HepG2 (cell line): Measurements from ENCODE around the gene HBM. TPM values are rescaled to one million over a fixed set of nuclear protein-coding genes. Genes with fewer than 3 reads are reported as not detected.

Experiments
- HOXA5 ChIP-seq: sonication (generic); formaldehyde crosslinking; IDR thresholded peaks from 2 replicates; pipeline ENCODE4 v1.4.0; 2020; ENCODE audit warnings: missing genetic modification reagents
- NFAT5 ChIP-seq: sonication (generic); formaldehyde crosslinking; IDR thresholded peaks from 2 replicates; pipeline ENCODE4 v1.4.0; 2020; ENCODE audit warnings: missing genetic modification reagents
- SMAD1 ChIP-seq: sonication (generic); formaldehyde crosslinking; IDR thresholded peaks from 2 replicates; pipeline ENCODE4 v1.4.0; 2020; ENCODE audit warnings: missing genetic modification reagents, low read depth, mild to moderate bottlenecking, borderline replicate concordance
- SNAI1 ChIP-seq: sonication (generic); formaldehyde crosslinking; IDR thresholded peaks from 2 replicates; pipeline ENCODE4 v1.5.0; 2020; ENCODE audit warnings: mild to moderate bottlenecking, missing genetic modification reagents, borderline replicate concordance
- ZKSCAN8 ChIP-seq: IDR thresholded peaks from 2 replicates; pipeline ENCODE4 v1.6.1; 2016; ENCODE audit warnings: borderline replicate concordance, missing genetic modification reagents, missing compliant biosample characterization
- ZNF609 ChIP-seq: sonication (generic); formaldehyde crosslinking; IDR thresholded peaks from 2 replicates; pipeline ENCODE4 v1.4.0; 2020; ENCODE audit warnings: mild to moderate bottlenecking, missing genetic modification reagents, borderline replicate concordance
- ZSCAN20 ChIP-seq: sonication (generic); formaldehyde crosslinking; IDR thresholded peaks from 2 replicates; pipeline ENCODE4 v1.4.0; 2020; ENCODE audit warnings: missing genetic modification reagents, mild to moderate bottlenecking, borderline replicate concordance
- polyA plus RNA-seq, 8 experiments: library from polyadenylated mRNA; depleted of rRNA in 3 of 8; stranded (reverse) in 7 of 8; unstranded in 1 of 8; fragments of >200 nt; fragmentation: Illumina TruSeq in 4 of 8; extraction: Trizol in 4 of 8; gene quantifications; 2 replicates each; pipeline versions ENCODE4 v1.2.1 to v1.2.3, GENCODE V29; 2011 to 2016; ENCODE audit warnings: low read depth in 4 of 8, missing spikeins in 1 of 8, mixed read lengths in 1 of 8; ENCODE audit not compliant: insufficient read depth in 1 of 8
- total RNA-seq, 5 experiments: library from RNA; depleted of rRNA; stranded (reverse); fragments of >200 nt; fragmentation: Illumina TruSeq; extraction: Trizol; gene quantifications; 2 replicates each; pipeline ENCODE4 v1.2.3, GENCODE V29; 2016; ENCODE audit warnings: low read depth in 1 of 5
- TF ChIP-seq, protein P1 (sequence below): sonication (generic); formaldehyde crosslinking; IDR thresholded peaks from 2 replicates; pipeline ENCODE4 v1.5.1; 2020; ENCODE audit warnings: mild to moderate bottlenecking, missing genetic modification reagents, moderate library complexity

HBM gene
- total and polyA plus RNA-seq, 2 of the 13 experiments (the other 11 are each of a cell fraction or from before 2014, with no cell fraction given) = not detected

GRCh38 chr16:180681-181564, 15.1 kb downstream of the HBM start (continued):
- peak; percentile 97 for TF ChIP-seq ZSCAN20 (CRISPR knock-in tag)
- peak; percentile 95 for TF ChIP-seq HOXA5
- TF ChIP-seq ZNF609 (CRISPR knock-in tag) = peak; percentile 75
- peak; percentile 84; the same call in 1 of the 2 replicates for TF ChIP-seq ZKSCAN8
- peak; percentile 95 for TF ChIP-seq NFAT5 (CRISPR knock-in tag)
- peak; percentile 78 for TF ChIP-seq SNAI1 (CRISPR knock-in tag)
- TF ChIP-seq, protein P1, sequence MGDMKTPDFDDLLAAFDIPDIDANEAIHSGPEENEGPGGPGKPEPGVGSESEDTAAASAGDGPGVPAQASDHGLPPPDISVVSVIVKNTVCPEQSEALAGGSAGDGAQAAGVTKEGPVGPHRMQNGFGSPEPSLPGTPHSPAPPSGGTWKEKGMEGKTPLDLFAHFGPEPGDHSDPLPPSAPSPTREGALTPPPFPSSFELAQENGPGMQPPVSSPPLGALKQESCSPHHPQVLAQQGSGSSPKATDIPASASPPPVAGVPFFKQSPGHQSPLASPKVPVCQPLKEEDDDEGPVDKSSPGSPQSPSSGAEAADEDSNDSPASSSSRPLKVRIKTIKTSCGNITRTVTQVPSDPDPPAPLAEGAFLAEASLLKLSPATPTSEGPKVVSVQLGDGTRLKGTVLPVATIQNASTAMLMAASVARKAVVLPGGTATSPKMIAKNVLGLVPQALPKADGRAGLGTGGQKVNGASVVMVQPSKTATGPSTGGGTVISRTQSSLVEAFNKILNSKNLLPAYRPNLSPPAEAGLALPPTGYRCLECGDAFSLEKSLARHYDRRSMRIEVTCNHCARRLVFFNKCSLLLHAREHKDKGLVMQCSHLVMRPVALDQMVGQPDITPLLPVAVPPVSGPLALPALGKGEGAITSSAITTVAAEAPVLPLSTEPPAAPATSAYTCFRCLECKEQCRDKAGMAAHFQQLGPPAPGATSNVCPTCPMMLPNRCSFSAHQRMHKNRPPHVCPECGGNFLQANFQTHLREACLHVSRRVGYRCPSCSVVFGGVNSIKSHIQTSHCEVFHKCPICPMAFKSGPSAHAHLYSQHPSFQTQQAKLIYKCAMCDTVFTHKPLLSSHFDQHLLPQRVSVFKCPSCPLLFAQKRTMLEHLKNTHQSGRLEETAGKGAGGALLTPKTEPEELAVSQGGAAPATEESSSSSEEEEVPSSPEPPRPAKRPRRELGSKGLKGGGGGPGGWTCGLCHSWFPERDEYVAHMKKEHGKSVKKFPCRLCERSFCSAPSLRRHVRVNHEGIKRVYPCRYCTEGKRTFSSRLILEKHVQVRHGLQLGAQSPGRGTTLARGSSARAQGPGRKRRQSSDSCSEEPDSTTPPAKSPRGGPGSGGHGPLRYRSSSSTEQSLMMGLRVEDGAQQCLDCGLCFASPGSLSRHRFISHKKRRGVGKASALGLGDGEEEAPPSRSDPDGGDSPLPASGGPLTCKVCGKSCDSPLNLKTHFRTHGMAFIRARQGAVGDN (CRISPR knock-in tag) = peak; percentile 99
- TF ChIP-seq SMAD1 = no peak
